ENCODE data around the gene IPO4.

The IPO4 gene

DNA sequence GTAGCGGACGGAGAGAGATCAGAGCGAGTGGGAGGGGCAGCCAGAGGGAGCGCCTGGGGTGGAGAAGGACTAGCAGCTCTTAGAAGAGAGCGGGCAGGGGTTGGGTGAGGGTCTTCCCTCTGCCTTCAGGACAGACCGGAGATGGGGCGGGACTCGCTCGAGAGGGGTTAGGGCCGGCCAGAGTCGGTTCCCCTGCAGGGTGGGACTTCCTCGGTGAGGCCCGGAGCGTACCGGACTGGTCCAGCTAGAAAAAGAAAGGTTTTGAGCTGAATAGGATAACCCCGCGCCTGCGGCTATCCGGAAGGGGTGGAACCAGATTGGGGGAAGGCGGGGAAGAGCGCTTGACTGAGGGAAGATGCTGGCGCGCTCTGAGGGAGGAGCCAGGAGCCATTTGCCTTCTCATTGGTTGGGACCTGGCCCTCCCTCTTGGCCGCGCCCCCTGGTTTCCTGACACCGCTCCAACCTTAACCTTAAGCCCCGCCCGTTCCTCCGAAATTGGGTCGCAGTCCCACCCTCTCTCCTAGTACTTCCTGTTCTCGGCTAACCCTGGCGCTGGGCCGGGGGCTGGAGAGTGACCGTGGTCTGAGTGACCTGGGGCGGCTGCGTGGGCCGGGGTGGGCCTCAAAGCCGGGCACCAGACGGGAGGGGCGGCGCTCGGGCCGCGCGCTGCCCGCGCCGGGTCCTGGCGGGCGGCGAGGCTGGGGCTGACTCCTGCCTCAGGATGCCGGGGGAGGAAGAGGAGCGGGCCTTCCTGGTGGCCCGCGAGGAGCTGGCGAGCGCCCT, 41.4 kb downstream of the IPO4 start, which contains the start of gene RNF31:
TSS of gene RNF31 (plus strand) at position 521 of the 783 bp plus-strand sequence. CDS start at position 722, 201 bp downstream.
- DNase-seq (ENCODE audit: low spot score) = peak; percentile 97

DNA sequence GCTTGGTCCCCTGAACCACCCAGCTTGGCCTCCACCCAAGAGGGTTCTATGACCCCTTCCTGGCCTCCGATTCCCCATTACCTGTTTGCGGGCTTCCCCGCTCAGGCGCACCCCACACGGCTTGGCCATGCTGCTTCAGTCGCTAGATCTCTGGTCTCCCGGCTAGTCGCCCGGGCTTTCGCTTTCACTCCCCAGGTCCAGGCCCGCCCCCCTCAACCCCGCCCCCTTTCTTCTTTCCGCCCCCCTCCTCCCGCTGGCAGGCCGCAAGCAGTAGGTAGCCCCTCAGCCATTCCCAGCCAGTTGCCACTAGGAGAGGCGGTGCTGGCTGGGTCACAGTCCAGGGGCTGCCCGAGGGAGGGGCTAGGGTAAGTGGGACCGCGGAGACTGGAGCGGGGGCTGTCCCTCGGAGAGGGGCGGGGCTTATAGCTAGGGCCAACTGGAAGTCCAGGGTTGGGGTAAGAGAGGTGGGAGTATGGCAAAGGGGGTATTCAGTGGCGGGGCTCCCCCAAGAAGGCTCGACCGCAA, 42.1 kb downstream of the IPO4 start, which contains the start of gene PSME2:
TSS of gene PSME2 (minus strand) at position 158 of the 525 bp plus-strand sequence. CDS start at position 129, 29 bp downstream.
- DNase-seq (ENCODE audit: low spot score) = peak; percentile 94

GRCh38 chr14:24145690-24146452, 42.7 kb downstream of the IPO4 start:
- DNase-seq (ENCODE audit: low spot score) = no peak

GRCh38 chr14:24145219-24145618, 43.4 kb downstream of the IPO4 start:
- no peak for DNase-seq (ENCODE audit: low spot score)

DNA sequence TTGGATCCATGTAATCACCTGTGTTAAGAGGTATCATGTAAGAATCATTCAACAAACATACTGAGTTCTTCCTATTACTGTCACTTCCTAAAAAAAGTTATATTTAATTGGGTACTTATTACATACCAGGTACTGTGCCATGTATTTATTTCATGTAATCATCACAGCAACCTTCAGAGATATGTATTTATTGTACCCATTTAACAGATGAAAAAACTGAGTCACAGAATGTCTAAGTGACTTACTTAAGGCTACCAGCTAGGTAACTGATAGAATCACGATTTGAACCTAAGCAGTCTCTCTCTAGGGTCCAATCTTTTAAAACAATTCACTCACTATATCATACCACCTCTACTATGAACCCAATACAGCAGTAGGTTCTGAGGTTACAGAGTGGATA, 44.2 kb downstream of the IPO4 start:
- DNase-seq (ENCODE audit: low spot score) = no peak

GRCh38 chr14:24143511-24143910, 45.1 kb downstream of the IPO4 start:
- DNase-seq (ENCODE audit: low spot score) = no peak

DNA sequence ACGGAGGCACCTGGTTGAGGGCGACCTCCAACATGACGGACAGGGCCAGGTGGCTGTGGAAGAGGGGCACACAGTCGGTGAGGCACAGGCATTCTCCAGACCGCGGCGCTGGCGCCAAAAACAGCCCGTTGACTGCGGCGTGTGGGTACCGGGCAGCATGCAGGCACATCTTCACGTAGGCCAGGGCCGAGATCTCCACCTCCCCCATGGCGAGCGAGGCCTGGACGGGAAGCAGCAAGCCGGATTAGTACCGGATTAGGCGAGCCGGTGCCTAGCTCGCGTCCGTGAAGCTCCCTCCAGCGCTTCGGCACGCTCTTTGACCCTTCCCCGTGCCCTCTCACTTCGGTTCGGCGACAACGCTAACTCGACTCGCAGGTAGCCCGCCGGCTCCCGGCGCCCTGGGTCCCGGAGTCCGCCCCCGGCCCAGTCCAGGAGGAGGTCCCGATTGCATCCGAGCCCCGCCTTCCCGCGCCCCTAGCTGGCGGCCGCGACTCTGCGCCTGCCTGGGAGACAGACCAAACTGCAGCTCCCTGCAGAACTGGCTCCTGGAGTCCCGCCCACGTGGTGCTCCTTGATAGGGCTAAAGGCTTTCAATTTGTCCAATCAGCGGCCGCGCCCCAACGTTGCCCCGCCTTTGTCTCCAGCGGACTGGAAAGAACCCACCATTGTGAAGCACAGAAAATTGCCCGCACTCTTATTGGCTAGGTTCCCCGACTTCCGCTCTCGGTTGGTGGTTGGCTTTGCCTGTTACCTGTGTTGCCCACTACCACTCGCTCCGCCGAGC, 47.3 kb downstream of the IPO4 start, which contains the start of gene EMC9:
TSS of gene EMC9 (minus strand) at position 495 of the 784 bp plus-strand sequence. CDS start at position 208, 287 bp downstream.
- DNase-seq (ENCODE audit: low spot score) = peak; percentile 96

DNA sequence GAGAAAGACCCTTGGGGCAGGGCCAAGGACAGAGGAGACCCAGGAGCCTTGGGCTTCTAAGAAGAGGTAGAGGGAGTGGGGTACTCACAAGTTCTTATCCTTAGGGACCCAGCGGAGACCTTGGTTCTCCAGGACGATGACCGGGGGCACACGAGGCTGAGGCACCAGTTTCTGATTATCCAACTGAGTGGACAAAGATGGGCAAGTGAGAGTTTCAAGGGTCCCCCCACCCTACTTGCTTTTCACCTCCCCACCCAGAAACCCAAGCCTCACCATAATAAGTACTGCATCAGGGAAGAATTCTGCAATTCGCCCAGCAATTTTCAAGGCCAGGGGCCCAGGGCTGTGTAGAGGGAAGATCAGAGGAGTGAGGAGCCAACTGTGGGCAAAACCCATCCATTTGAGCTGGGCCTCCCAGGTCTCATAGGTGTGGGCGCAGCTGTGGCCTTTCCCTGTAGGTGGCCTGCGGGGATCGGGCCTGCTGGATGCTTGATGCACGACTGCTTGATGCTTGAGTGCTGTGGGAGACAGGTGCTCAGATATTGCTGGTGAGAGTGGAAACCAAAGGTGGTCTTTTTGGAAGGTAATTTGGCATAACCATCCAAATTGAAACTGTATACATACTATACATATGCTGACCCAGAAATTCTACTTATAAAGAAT, 49.2 kb downstream of the IPO4 start:
- no peak for DNase-seq (ENCODE audit: low spot score)

DNA sequence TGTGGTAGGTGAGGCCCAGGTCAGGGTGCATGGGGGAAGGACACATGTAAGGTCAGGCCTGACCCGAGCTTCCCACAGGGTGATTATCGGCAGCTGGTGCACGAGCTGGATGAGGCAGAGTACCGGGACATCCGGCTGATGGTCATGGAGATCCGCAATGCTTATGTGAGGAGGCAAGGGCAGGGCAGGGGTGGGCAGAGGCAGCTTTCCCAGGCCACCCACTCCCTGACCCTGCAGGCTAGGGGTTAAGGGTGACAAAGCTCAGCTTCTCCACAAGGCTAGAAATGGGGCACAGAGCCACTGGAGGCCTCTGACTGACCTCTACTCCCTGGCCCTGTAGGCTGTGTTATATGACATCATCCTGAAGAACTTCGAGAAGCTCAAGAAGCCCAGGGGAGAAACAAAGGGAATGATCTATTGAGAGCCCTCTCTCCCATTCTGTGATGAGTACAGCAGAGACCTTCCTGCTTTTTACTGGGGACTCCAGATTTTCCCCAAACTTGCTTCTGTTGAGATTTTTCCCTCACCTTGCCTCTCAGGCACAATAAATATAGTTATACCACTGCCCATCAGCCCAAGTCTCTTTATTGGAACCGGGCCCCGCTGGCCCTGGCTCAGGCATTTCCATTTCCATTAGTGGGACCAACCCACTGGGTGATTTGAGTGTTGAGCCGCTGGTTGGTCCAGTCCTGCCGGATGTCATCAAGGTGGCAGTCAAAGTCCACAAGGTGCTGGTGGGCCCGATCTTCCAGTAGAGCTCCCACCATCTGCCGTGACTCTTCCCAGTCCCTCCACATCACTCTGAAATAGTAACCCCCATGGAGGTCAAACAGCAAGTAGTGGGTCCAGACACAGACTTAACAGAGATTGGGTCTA, 50.0 kb downstream of the IPO4 start:
- no peak for DNase-seq (ENCODE audit: low spot score)

- no peak for DNase-seq (ENCODE audit: low spot score)
Observed at GRCh38 chr14:24137529-24138395, 50.9 kb downstream of the IPO4 start.

DNA sequence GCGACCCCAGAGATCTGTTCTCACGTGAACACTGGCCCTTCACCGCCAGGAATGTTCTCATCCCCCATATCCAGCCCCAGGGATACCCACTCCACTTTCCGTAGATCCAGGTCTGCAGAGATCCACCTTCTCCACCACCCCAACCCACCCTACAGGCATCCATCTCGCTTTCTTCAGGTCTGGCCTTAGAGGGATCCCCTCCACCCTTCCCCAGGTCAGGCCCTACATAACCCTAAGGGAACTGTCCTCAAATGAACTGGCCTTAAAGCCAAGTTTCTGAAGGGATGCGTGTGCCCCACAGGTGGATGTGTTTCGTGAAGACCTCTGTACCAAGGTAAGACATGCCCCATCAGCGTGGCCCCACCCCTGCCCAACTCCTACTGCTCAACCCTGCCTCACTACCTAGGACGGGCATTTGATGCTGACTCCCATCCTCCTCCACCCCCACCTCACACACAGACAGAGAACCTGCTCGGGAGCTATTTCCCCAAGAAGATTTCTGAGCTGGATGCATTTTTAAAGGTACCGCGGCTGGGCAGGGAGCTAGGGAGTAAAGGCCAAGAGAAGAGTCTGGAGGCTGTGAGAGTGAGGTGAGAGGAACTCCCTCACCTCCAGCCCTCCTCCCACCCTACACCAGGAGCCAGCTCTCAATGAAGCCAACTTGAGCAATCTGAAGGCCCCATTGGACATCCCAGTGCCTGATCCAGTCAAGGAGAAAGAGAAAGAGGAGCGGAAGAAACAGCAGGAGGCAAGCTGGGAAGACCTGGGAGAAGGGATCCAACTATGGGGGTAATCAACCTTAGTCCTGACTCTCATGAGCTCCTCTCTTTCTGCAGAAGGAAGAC, 51.7 kb downstream of the IPO4 start:
- DNase-seq (ENCODE audit: low spot score) = no peak

- DNase-seq (ENCODE audit: low spot score) = peak; percentile 97
Observed at GRCh38 chr14:24135834-24136683, 52.6 kb downstream of the IPO4 start, which contains the start of gene PSME1. Gene PSME1, plus strand, starts transcription at chr14:24136194. Its CDS starts 69 bp downstream, at chr14:24136263.

GRCh38 chr14:24135584-24135833, 53.1 kb downstream of the IPO4 start:
- no peak for DNase-seq (ENCODE audit: low spot score)

DNA sequence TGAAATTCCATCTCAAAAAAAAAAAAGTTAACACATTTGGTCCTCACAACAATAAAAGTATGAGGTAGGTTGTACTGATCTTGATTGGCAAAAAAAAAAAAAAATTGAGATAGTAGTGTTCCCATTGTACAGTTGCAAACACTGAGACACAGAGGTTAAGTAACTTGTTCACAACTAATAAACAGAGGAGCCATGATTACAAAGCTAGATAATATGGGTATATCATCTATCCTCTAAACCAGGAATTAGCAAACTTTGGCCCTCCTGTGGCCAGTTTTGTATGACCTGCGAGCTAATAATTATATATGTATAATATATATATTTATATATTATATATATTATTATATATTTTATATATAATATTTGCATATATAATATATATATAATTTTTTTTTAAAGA, 54.9 kb downstream of the IPO4 start:
- no peak for DNase-seq (ENCODE audit: low spot score)

DNA sequence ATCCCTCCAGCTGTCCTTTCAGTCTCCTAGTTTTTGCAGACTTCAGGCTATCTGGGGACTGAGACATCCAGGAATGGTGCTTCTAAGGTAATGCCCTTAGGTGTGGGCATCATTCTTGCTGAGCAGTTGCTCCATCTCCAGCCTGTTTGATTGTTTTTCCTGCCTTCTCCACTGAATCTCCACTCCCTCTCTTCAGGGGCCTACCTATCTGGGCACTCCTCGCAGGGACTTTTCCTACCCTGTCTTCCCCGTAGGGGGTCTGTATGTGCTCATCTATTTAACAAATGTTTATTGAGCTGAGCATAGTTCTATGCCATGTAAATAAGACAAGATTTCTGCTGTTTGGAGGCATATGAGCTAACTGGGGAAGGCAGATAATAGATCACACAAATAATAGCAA, 55.6 kb downstream of the IPO4 start:
- DNase-seq (ENCODE audit: low spot score) = no peak

GRCh38 chr14:24132061-24132685, 56.4 kb downstream of the IPO4 start:
- DNase-seq (ENCODE audit: low spot score) = no peak

DNA sequence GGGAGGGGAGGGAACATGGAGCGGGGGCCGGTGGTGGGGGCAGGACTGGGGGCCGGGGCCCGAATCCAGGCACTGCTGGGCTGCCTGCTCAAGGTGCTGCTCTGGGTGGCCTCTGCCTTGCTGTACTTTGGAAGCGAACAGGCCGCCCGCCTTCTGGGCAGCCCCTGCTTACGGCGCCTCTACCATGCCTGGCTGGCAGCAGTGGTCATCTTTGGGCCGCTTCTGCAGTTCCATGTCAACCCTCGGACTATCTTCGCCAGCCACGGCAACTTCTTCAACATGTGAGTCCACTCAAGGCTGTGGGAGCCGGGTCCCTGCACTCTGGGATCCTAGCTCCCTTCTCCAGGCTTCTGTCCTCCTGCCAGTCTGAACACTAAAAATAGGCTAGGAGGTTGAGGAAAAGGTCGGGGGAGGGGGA, 57.1 kb downstream of the IPO4 start:
- no peak for DNase-seq (ENCODE audit: low spot score)
